Upper lobe of left lung (tissue), 6 donors: ENCODE results near the gene C12orf60. TPM values are rescaled to one million over a fixed set of nuclear protein-coding genes. Genes with fewer than 3 reads are reported as not detected.

Source experiments
- ATAC-seq, 2 donors: fragments of 200-7000 bp; cut with Tn5 transposase; one replicate each; pipeline ENCODE4 v1.9.1; 2022; ENCODE audit warnings: mild to moderate bottlenecking in 2 of 2, moderate library complexity in 2 of 2; ENCODE audit not compliant: low FRiP score in 2 of 2
- DNase-seq, 2 donors: peaks; one replicate each; pipeline ENCODE4 v3.0.0-alpha.2; 2019 to 2020
- H3K27ac ChIP-seq, 4 donors: fragments of 200-600 bp; sonication (generic); one replicate each; pipeline ENCODE4 v1.5.1; 2016 to 2019
- H3K27me3 ChIP-seq, 4 donors: fragments of 200-600 bp; sonication (generic); one replicate each; pipeline ENCODE4 v1.5.1; 2017 to 2019
- H3K36me3 ChIP-seq, 4 donors: fragments of 200-600 bp; sonication (generic); one replicate each; pipeline ENCODE4 v1.5.1; 2016 to 2019
- H3K4me1 ChIP-seq, 4 donors: fragments of 200-600 bp; sonication (generic); one replicate each; pipeline ENCODE4 v1.5.1; 2018 to 2019
- H3K4me3 ChIP-seq, 4 donors: fragments of 200-600 bp; sonication (generic); one replicate each; pipeline ENCODE4 v1.5.1; 2017 to 2019; ENCODE audit warnings: mild to moderate bottlenecking in 2 of 4, moderate library complexity in 1 of 4
- H3K9me3 ChIP-seq, 4 donors: fragments of 200-600 bp; sonication (generic); one replicate each; pipeline ENCODE4 v1.5.1; 2018 to 2019
- EP300 ChIP-seq, 4 donors: sonication (generic); formaldehyde crosslinking; IDR thresholded peaks; one replicate each; pipeline ENCODE4 v1.5.1; 2017; ENCODE audit warnings: antibody characterized with exemption in 4 of 4, control low read depth in 2 of 4
- POLR2A ChIP-seq, 4 donors: fragments of 450-650 bp; IDR thresholded peaks; one replicate each; pipeline ENCODE4 v1.5.1; 2016 to 2017; ENCODE audit warnings: antibody characterized with exemption in 4 of 4, mild to moderate bottlenecking in 2 of 4
- POLR2AphosphoS5 ChIP-seq, 2 donors: sonication (generic); formaldehyde crosslinking; IDR thresholded peaks; one replicate each; pipeline ENCODE4 v1.5.1; 2017; ENCODE audit warnings: antibody characterized with exemption in 2 of 2
- WGBS, 2 donors: methylation state at CpG; one replicate each; pipeline ENCODE4 v1.1.5; 2017 to 2018; 5-methylcytosine and 5-hydroxymethylcytosine counted together
- total RNA-seq, 6 donors: library from RNA; depleted of rRNA in 4 of 6; stranded (reverse); fragments of >200 nt in 4 of 6; gene quantifications; one replicate each; pipeline versions ENCODE4 v1.1.0 to v1.2.1, GENCODE V29; 2016 to 2021
- TF ChIP-seq, protein P1 (sequence below), 6 experiments: fragments of 450-650 bp in 4 of 6; fragments of 200-600 bp in 2 of 6; sonication (generic) in 2 of 6; IDR thresholded peaks; one replicate each; pipeline ENCODE4 v1.5.1; 2016 to 2019; ENCODE audit warnings: antibody characterized with exemption in 6 of 6
- donor health status: DM: no; HTN: no; CAD: no; lungs with moderate emphysema.
- donor health status: DM: no; HTN: yes; CAD: no; lungs with severe emphysema.

The C12orf60 gene
- total RNA-seq, 6 donors from 2014 or later: 0.33 to 3.4 (median 0.94) TPM; not detected in 1

DNA sequence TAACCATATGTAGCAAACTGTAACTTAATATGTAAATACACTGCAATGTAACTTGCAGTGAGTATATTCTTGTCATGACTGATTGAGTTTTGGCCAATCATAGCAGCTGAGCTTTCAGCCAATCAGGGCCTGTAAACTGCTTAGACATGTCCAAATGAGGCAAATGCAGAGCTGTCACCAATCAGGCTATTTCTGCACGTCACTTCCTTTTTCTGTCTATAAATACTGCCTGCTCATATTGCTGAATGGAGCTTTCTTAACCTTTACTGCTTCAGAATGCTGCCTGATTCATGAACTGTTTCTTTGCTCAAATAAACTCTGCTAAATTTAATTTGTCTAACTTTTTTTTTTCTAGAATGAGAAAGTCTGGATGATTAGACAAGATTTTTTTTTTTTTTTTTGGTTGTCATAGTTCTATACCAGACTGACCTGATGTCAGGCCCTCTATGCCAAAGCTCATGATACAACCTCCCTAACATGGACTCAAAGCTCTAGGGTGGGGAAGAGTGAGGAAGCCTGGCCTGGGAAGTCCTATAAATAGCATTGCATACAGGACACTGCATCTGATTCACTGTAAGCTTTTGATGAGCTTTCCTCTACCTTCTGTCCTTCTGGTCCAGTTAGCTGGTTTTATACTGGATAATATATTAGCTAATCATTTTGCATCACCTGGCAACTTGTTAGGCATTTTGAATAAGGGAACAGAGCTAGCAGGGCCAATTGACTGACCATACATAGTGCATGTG, 70.1 kb downstream of the C12orf60 start:
- TF ChIP-seq POLR2AphosphoS5 (IDR thresholded peaks at IDR 0.05) (no peak), POLR2A (IDR thresholded peaks at IDR 0.05) (no peak), EP300 (IDR thresholded peaks at IDR 0.05) (no peak)
- TF ChIP-seq, protein P1, sequence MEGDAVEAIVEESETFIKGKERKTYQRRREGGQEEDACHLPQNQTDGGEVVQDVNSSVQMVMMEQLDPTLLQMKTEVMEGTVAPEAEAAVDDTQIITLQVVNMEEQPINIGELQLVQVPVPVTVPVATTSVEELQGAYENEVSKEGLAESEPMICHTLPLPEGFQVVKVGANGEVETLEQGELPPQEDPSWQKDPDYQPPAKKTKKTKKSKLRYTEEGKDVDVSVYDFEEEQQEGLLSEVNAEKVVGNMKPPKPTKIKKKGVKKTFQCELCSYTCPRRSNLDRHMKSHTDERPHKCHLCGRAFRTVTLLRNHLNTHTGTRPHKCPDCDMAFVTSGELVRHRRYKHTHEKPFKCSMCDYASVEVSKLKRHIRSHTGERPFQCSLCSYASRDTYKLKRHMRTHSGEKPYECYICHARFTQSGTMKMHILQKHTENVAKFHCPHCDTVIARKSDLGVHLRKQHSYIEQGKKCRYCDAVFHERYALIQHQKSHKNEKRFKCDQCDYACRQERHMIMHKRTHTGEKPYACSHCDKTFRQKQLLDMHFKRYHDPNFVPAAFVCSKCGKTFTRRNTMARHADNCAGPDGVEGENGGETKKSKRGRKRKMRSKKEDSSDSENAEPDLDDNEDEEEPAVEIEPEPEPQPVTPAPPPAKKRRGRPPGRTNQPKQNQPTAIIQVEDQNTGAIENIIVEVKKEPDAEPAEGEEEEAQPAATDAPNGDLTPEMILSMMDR (IDR thresholded peaks at IDR 0.05): no peak
- no peak overlapping the region for H3K4me3 ChIP-seq
- 70 to 72% methylated on average over 1 of the region's 1 CpG for WGBS, 2 donors
- H3K27me3 ChIP-seq: no peaks in the 10 kb centered on the region
- H3K4me1 ChIP-seq: no peaks in the 10 kb centered on the region
- H3K27ac ChIP-seq: no peak overlapping the region
- no peaks in the 10 kb centered on the region for H3K36me3 ChIP-seq
- DNase-seq (no peak), ATAC-seq (no peak)
- no peaks in the 10 kb centered on the region for H3K9me3 ChIP-seq

Other genes starting within 250 kb of the C12orf60 start
- 10 to 100 TPM; 17.8 to 69.2 (median 36.5) TPM for gene PLBD1, start 235.8 kb upstream of the C12orf60 start, total RNA-seq
- 1 to 10 TPM in 1 of 6 donors, not detected in 5; 1.0 TPM for gene GUCY2C, start 107.1 kb upstream of the C12orf60 start, total RNA-seq
- gene WBP11, start 192 bp upstream of the C12orf60 start, total RNA-seq: 10 to 100 TPM; 18.2 to 45.0 (median 25.3) TPM
- gene SMCO3, start 10.5 kb downstream of the C12orf60 start, total RNA-seq: 1 to 10 TPM in 4 of 6 donors, under 1 TPM in 2; 0.33 to 3.1 (median 1.1) TPM
- gene ART4, start 39.9 kb downstream of the C12orf60 start, total RNA-seq: 1 to 10 TPM in 4 of 6 donors, under 1 TPM in 2; 0.55 to 5.8 (median 2.1) TPM
- 100 to 1,000 TPM in 5 of 6 donors, 10 to 100 TPM in 1; 47.1 to 660 (median 286) TPM for gene MGP, start 82.2 kb downstream of the C12orf60 start, total RNA-seq
- 10 to 100 TPM in 1 of 6 donors, 1 to 10 TPM in 4, not detected in 1; 1.2 to 25.0 (median 9.3) TPM for gene ERP27, start 134.9 kb downstream of the C12orf60 start, total RNA-seq
- 100 to 1,000 TPM; 169 to 307 (median 211) TPM for gene ARHGDIB, start 157.9 kb downstream of the C12orf60 start, total RNA-seq
- gene PDE6H, start 169.4 kb downstream of the C12orf60 start, total RNA-seq: not detected